Rectal smooth muscle tissue (tissue), 1 donor: ENCODE data around the gene KRTAP10-7.
"Not testable (repeated sequence)": the region's sequence is repeated elsewhere in the genome, so short reads cannot be mapped to it uniquely, and the experiment has no call there.

Source experiments
- H3K27ac ChIP-seq: one replicate; pipeline ENCODE4 v1.7.0; 2013; ENCODE audit warnings: low read depth, low read length, inconsistent platforms
- H3K27me3 ChIP-seq: one replicate; pipeline ENCODE4 v1.7.0; 2013; ENCODE audit warnings: low read length; ENCODE audit not compliant: control insufficient read depth, insufficient read depth
- H3K36me3 ChIP-seq: one replicate; pipeline ENCODE4 v1.7.0; 2013; ENCODE audit warnings: low read length; ENCODE audit not compliant: control insufficient read depth, insufficient read depth
- H3K4me1 ChIP-seq: one replicate; pipeline ENCODE4 v1.7.0; 2013; ENCODE audit warnings: low read length; ENCODE audit not compliant: control insufficient read depth, insufficient read depth
- H3K4me3 ChIP-seq: one replicate; pipeline ENCODE4 v1.7.0; 2013; ENCODE audit warnings: low read length
- H3K9ac ChIP-seq: one replicate; pipeline ENCODE4 v1.7.0; 2013; ENCODE audit warnings: low read length

Gene KRTAP10-7

DNA sequence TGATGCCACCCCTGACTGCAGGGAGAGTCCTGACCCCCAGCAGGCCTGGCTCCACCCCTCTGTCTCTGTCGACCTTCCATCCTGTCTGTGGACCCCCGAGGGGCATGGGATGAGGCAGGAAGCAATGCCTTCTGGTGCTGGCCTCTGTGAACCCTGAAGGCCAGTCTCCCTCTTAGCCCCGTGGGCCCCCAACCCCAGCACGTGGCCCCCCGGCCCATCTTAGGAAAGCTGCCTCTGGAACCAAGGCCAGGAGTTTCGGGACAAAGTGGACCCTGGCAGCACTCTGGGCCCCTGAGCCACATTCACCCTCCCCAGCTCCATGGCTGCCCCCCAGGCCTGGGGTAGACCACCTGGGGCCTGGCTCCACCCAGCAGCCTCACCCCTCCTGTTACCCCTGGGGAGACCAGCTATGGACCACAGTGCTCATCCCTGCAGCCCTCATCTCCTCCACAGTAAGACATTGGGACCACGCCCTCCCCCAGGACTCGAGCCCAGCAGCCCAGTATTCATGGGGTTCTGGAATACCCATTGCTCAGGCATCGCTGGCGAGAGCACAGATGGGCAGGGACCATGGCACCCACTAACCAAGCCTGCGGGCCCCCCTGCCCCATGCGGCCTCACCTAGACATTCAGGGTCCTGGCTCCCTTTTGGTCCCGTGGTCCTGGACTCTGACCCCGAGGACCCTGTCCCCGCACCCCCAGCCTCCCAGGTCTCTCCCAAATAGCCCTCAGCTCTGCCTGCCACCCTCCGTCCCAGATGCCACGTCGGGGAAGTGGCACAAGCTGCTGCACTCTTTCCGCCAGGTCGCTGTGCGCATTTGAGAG, 38.3 kb downstream of the KRTAP10-7 start:
- H3K4me1 ChIP-seq, H3K9ac ChIP-seq, H3K27ac ChIP-seq, H3K36me3 ChIP-seq, H3K4me3 ChIP-seq, H3K27me3 ChIP-seq: not testable (repeated sequence)

- Histone ChIP-seq H3K9ac (no peak overlapping the region), H3K4me3 (no peak overlapping the region), H3K27ac (no peak overlapping the region), H3K27me3 (no peaks in the 10 kb centered on the region), H3K4me1 (no peaks in the 10 kb centered on the region), H3K36me3 (no peaks in the 10 kb centered on the region)
Observed at GRCh38 chr21:44639331-44639655, 38.9 kb downstream of the KRTAP10-7 start.

GRCh38 chr21:44640761-44641160, 40.4 kb downstream of the KRTAP10-7 start:
- Histone ChIP-seq H3K9ac (no peak overlapping the region), H3K27ac (no peak overlapping the region), H3K4me3 (no peak overlapping the region), H3K4me1 (no peaks in the 10 kb centered on the region), H3K27me3 (no peaks in the 10 kb centered on the region), H3K36me3 (no peaks in the 10 kb centered on the region)

GRCh38 chr21:44643741-44644310, 43.4 kb downstream of the KRTAP10-7 start:
- Histone ChIP-seq H3K4me3 (no peak overlapping the region), H3K9ac (no peak overlapping the region), H3K27ac (no peak overlapping the region), H3K4me1 (no peaks in the 10 kb centered on the region), H3K27me3 (no peaks in the 10 kb centered on the region), H3K36me3 (no peaks in the 10 kb centered on the region)

- H3K4me3 ChIP-seq = no peak overlapping the region
- H3K4me1 ChIP-seq = no peaks in the 10 kb centered on the region
- H3K27ac ChIP-seq = no peak overlapping the region
- no peaks in the 10 kb centered on the region for H3K27me3 ChIP-seq
- H3K36me3 ChIP-seq = no peaks in the 10 kb centered on the region
- H3K9ac ChIP-seq = no peak overlapping the region
Observed at GRCh38 chr21:44644878-44645277, 44.5 kb downstream of the KRTAP10-7 start.

GRCh38 chr21:44646366-44647221, 46.2 kb downstream of the KRTAP10-7 start, which contains the start of gene KRTAP10-11:
Gene KRTAP10-11, plus strand, starts transcription at chr21:44646414. Its CDS starts 45 bp downstream, at chr21:44646459.
- not testable (repeated sequence) for H3K4me3 ChIP-seq, H3K4me1 ChIP-seq, H3K9ac ChIP-seq, H3K36me3 ChIP-seq, H3K27ac ChIP-seq, H3K27me3 ChIP-seq

GRCh38 chr21:44647222-44647552, 46.8 kb downstream of the KRTAP10-7 start:
- H3K4me3 ChIP-seq = no peak overlapping the region
- no peak overlapping the region for H3K27ac ChIP-seq

DNA sequence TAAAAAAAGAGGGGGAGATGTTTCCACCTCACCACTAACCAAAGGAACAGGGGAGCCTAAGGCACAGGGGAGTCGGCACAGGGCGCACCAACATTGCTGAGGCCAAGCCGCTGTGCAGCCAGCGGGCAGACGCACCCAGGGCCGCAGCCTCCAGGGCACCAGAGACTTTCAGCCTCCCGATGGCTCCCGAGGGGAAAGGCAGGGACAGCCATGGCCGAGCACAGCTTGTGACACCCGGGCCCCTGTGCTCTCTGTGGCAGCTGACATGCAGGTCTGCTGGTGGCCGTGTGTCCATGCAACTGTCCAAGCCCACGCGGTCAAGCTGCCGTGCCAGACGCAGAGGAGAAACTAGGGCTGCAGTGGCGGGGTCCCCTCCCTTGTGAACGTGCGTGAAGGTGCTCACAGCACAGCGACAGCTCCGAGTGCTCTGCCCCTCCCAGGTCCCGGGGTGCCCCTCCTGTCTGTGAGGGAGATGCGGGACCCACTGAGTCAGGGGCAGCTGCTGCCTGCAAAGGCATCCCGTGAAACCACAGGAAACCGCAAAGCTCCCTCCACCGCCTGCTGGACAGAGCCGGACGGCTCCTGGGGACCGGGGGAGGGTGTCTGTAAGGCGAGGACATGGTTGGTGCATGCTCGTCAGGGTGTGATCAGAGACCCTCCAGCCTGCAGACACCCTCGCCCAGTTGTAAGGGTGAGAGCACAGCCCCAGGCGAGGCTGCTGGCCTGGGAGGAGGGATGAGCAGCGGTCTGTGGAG, 48.3 kb downstream of the KRTAP10-7 start:
- no peak overlapping the region for H3K4me3 ChIP-seq
- H3K36me3 ChIP-seq = no peaks in the 10 kb centered on the region
- H3K27me3 ChIP-seq = no peaks in the 10 kb centered on the region
- H3K9ac ChIP-seq = no peak overlapping the region
- no peaks in the 10 kb centered on the region for H3K4me1 ChIP-seq
- H3K27ac ChIP-seq = no peak overlapping the region

More at GRCh38 chr21:44647222-44647552, 46.8 kb downstream of the KRTAP10-7 start:
- Histone ChIP-seq H3K27me3 (no peaks in the 10 kb centered on the region), H3K4me1 (no peaks in the 10 kb centered on the region), H3K36me3 (no peaks in the 10 kb centered on the region), H3K9ac (no peak overlapping the region)

- no peak overlapping the region for H3K4me3 ChIP-seq
- no peaks in the 10 kb centered on the region for H3K27me3 ChIP-seq
- H3K9ac ChIP-seq = no peak overlapping the region
- no peaks in the 10 kb centered on the region for H3K36me3 ChIP-seq
- no peaks in the 10 kb centered on the region for H3K4me1 ChIP-seq
- H3K27ac ChIP-seq = no peak overlapping the region
Observed at GRCh38 chr21:44649521-44650100, 49.2 kb downstream of the KRTAP10-7 start.

GRCh38 chr21:44650265-44650972, 50.0 kb downstream of the KRTAP10-7 start:
- no peak overlapping the region for H3K4me3 ChIP-seq
- no peaks in the 10 kb centered on the region for H3K27me3 ChIP-seq

GRCh38 chr21:44650973-44651675, 50.7 kb downstream of the KRTAP10-7 start:
- Histone ChIP-seq H3K27me3 (no peaks in the 10 kb centered on the region), H3K4me3 (no peak overlapping the region), H3K9ac (no peak overlapping the region), H3K36me3 (no peaks in the 10 kb centered on the region), H3K27ac (no peak overlapping the region), H3K4me1 (no peaks in the 10 kb centered on the region)

More at GRCh38 chr21:44650265-44650972, 50.0 kb downstream of the KRTAP10-7 start:
- Histone ChIP-seq H3K9ac (no peak overlapping the region), H3K27ac (no peak overlapping the region), H3K36me3 (no peaks in the 10 kb centered on the region), H3K4me1 (no peaks in the 10 kb centered on the region)
